Activated T-helper 2 cell treated with anti-CD3 and anti-CD28 coated beads, Interferon-gamma antibody, Interleukin-2, Interleukin-4, amounts not matched to agents 10 μg/mL and 5 μg/mL and 100 μg/mL, durations not matched to agents 14 hours and 24 hours and 36 hours (primary cell): ENCODE results near the gene HOXD13. TPM values are rescaled to one million over a fixed set of nuclear protein-coding genes. Genes with fewer than 3 reads are reported as not detected.

Experiments used
- DNase-seq: peaks from one replicate; pipeline ENCODE4 v3.0.0; 2021; ENCODE audit warnings: low spot score
- H3K27ac Mint-ChIP-seq: one replicate; pipeline ENCODE4 v1.8.0; 2021; ENCODE audit warnings: mixed read lengths
- H3K27me3 Mint-ChIP-seq: one replicate; pipeline ENCODE4 v1.8.0; 2021; ENCODE audit warnings: low read depth, mixed read lengths
- H3K36me3 Mint-ChIP-seq: one replicate; pipeline ENCODE4 v1.8.0; 2021; ENCODE audit warnings: low read depth, mixed read lengths
- H3K4me1 Mint-ChIP-seq: one replicate; pipeline ENCODE4 v1.8.0; 2021; ENCODE audit warnings: low read depth, mixed read lengths
- H3K4me3 Mint-ChIP-seq: one replicate; pipeline ENCODE4 v1.8.0; 2021; ENCODE audit warnings: low read depth, mild to moderate bottlenecking, moderate library complexity, mixed read lengths
- H3K9me3 Mint-ChIP-seq: one replicate; pipeline ENCODE4 v1.8.0; 2021; ENCODE audit warnings: mixed read lengths
- intact Hi-C: fragments of 100-400 bp; cut with micrococcal nuclease; formaldehyde crosslinking; loops from one replicate; pipeline ENCODE4 v1.15.1; 2023
- total RNA-seq: library from RNA; stranded (reverse); gene quantifications from 2 replicates; pipeline ENCODE4 v1.2.3, GENCODE V29; 2022

The HOXD13 gene
- total RNA-seq, 1 donor from 2014 or later = not detected

DNA sequence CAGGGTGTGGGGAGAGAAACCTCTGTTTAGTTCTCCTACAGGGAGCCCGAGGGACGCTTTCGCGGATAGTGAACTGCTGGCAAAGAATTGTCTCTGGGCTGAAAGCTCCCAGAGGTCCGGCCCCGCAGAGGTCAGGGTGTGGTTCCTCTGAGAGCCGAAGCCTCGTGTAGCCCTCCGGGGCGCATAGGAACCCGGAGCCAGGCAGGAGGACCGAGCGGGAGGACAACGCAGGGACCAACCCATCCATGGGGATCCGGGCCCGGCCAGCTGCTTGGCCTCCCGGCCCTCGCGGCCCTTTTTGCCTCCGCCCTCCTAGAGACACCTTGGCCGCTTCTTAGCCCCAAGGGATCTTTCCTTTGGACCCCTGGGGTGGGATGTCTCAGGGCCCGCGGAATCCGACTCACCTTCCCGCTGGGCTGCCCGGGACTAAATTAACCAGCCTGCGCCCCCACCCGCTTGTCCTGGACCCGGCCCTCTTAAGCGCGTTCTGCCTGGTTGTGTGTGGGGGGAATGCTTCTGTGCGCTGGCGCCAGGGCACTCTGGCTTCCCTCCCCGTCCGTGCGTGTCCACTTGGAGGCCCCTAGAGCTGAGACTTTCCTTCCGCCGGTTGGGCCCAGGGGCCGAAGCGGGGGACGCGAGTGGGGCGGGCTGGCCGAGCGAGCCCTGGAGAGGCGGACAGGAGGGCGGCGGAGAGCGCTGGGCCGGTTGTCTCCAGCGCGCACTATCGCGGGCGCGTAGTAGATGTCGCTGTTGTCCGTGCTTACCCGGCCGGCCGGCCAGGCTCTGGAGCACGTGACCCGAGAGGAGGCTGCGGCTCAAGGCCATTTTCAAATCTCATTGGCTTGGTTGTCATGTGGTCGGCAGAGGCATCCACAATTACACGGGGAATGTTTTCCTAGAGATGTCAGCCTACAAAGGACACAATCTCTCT, 23.6 kb downstream of the HOXD13 start, which contains the start of gene HOXD10:
Gene HOXD10 (plus strand): TSS at position 896 of the 931 bp plus-strand sequence. CDS start 56 bp downstream, outside the sequence.
- H3K27ac Mint-ChIP-seq = no peak within 1 kb of the TSS
- intact Hi-C loops = no loop called here

DNA sequence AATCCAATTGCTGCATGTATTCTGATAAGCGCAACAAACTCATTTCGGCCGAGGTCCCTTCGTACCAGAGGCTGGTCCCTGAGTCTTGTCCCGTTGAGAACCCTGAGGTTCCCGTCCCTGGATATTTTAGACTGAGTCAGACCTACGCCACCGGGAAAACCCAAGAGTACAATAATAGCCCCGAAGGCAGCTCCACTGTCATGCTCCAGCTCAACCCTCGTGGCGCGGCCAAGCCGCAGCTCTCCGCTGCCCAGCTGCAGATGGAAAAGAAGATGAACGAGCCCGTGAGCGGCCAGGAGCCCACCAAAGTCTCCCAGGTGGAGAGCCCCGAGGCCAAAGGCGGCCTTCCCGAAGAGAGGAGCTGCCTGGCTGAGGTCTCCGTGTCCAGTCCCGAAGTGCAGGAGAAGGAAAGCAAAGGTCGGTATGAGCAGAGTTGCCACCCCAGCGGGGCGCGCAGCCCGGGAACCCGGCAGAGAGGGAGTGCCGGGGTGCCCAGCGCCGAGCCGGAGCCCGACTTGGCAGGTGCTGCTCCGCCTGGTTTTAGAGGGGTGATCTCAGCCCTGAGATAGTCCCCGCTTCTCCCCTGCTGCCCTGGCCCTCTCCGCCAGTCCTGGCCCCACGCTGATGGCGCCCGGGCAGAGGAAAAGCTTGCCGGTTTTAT, 24.8 kb downstream of the HOXD13 start:
- Mint-ChIP-seq H3K9me3 (no peaks in the 10 kb centered on the region), H3K27ac (no peak overlapping the region), H3K4me1 (peaks cover 4% of the 10 kb centered on the region), H3K36me3 (no peaks in the 10 kb centered on the region), H3K4me3 (no peak overlapping the region), H3K27me3 (peaks cover 78% of the 10 kb centered on the region)
- intact Hi-C loops = no loop called here
- DNase-seq = no peak

More for the DNA sequence above, 23.6 kb downstream of the HOXD13 start, which contains the start of gene HOXD10:
- no peaks in the 10 kb centered on the region for H3K36me3 Mint-ChIP-seq
- peaks cover 6% of the 10 kb centered on the region for H3K4me1 Mint-ChIP-seq
- H3K9me3 Mint-ChIP-seq = no peaks in the 10 kb centered on the region
- no peak within 1 kb of the TSS for H3K4me3 Mint-ChIP-seq
- DNase-seq = no peak
- peaks cover 85% of the 10 kb centered on the region for H3K27me3 Mint-ChIP-seq

DNA sequence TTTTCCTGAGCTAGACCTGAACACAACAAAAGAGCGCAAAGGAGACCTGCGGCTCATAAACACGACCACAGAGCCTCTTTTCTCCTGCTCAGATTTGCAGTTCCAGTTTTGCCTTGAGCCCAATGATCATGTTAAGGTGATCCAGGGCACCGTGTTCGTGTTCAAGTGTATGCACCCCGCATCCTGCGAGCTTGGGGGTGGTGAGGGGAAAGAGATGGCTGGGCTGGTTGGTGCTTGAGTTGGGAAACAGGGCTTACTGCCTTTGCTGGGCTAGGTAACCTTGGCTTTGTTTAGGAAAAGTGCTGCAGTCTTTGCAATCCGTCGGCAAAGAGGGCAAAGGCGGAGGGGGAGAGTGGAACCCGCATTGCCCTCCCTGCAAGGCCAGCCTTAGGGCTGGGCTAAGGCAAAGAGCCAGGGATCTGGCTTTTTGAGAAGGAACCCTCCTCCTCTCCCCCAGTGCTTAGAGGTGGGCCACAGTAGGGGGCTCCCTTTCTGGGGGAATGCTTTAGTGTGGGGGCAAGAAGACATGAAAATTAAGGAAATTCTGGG, 25.4 kb downstream of the HOXD13 start:
- no peaks in the 10 kb centered on the region for H3K9me3 Mint-ChIP-seq
- no peaks in the 10 kb centered on the region for H3K36me3 Mint-ChIP-seq
- H3K4me1 Mint-ChIP-seq = peaks cover 4% of the 10 kb centered on the region
- intact Hi-C loops = no loop called here
- DNase-seq = no peak
- no peak overlapping the region for H3K4me3 Mint-ChIP-seq
- H3K27ac Mint-ChIP-seq = no peak overlapping the region
- peaks cover 75% of the 10 kb centered on the region for H3K27me3 Mint-ChIP-seq

DNA sequence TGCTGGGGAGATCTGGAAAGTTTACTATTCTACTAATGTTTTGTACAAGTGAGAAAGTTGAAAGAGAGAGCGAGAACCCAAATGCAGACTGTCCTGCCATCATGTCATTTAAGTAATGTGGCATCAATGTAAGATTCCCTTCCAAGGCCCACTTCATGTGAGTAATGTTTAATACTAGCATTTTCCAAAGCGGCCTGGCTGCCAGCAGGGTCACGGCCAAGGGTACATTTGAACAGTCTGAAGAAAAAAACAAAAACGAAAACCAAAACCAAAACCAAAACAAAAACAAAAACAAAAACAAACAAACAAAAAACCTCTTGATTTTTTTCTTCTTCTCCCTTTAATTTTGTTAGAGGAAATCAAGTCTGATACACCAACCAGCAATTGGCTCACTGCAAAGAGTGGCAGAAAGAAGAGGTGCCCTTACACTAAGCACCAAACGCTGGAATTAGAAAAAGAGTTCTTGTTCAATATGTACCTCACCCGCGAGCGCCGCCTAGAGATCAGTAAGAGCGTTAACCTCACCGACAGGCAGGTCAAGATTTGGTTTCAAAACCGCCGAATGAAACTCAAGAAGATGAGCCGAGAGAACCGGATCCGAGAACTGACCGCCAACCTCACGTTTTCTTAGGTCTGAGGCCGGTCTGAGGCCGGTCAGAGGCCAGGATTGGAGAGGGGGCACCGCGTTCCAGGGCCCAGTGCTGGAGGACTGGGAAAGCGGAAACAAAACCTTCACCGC, 26.2 kb downstream of the HOXD13 start:
- no peak for DNase-seq
- H3K9me3 Mint-ChIP-seq = no peaks in the 10 kb centered on the region
- no peak overlapping the region for H3K4me3 Mint-ChIP-seq
- intact Hi-C loops = no loop called here
- H3K27ac Mint-ChIP-seq = no peak overlapping the region
- peaks cover 71% of the 10 kb centered on the region for H3K27me3 Mint-ChIP-seq
- H3K36me3 Mint-ChIP-seq = no peaks in the 10 kb centered on the region
- peaks cover 4% of the 10 kb centered on the region for H3K4me1 Mint-ChIP-seq

DNA sequence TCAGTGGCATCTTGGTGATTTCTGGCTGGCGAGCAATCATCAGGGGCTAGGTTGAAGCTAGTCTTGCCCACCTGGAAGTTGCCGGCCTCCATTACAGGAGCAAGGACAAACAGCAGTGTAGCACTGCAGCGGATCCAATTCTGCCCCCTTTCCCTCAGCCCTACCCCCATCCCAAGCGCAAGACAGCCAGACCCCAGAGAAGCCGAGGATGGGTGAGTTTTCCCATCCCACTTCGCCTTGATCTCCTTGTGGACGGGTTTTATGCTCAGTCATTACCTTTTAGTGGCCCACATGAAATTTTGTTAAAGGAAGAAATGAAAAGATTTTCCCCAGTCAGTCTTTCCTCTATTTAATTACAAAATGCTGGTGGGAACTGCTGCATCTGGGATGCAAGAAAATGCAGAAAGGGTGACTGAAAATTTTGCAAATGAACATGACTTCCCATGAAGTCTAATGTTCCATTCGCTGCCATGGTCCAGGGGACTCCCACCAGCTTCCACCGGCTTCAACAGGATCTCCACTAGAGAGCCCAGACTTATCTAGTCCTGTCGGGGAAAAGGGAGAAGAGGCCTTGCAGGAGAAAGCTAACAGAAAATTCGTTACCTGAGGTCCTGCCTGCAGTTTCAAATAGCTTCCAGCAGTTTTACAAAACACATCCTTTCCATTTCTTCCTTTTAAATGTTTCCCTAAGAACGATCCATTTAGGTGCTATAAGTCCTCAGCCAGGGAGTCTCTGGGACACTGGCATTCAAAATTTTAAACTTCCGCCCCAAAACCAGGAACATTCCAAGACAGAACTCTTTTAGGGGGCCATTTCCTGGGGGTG, 28.1 kb downstream of the HOXD13 start:
- H3K27me3 Mint-ChIP-seq = peaks cover 76% of the 10 kb centered on the region
- no peak overlapping the region for H3K27ac Mint-ChIP-seq
- H3K36me3 Mint-ChIP-seq = no peaks in the 10 kb centered on the region
- no peak overlapping the region for H3K4me3 Mint-ChIP-seq
- no peak for DNase-seq
- intact Hi-C loops = loop anchor here (5.0 to 10.0 kb wide), 2 partner anchors 42 to 1786 kb away; partner anchors contain the start of gene SP9
- H3K9me3 Mint-ChIP-seq = no peaks in the 10 kb centered on the region
- H3K4me1 Mint-ChIP-seq = peaks cover 4% of the 10 kb centered on the region

DNA sequence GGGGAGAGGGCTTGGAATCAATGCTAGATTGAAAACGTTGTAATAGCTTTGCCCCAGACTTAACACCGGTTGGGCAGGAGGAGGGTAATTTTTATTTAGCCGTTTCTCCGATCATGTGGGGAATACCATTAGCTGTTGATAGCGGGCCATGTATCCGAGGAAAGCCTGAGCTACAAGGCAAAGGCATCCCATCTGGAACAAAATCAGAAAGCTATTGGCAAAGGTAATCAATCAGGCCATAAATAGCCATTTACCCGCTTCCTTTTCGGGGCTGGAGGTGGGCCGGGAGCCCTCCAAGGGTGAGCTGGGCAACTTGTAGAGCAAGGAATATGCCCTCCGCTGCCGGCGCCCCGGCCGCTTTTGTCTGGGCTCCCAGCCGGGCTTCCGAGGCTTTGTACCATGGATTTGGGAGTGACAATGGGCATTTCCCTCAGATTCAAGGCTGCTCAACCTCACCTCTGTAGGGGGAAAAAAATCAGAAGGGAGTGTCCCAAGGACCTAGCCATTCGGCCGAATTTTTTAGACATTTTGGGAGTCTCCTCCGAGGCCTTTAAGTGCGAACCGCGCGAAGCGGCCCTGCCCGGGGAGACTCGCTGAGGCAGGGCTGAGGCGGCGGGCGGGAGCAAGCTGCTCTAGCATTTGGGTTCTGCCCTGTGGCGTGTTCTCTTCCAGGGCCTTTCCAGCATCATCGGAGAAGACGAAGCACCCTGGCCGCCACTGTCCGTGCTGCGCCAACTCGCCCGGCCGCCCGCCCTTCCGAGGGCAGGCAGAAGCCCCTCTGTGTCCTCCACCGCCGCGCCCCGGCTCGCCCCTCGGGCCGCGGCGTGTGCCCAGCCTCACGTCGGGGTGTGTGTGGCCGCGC, 28.9 kb downstream of the HOXD13 start:
- Mint-ChIP-seq H3K9me3 (no peaks in the 10 kb centered on the region), H3K27ac (no peak overlapping the region), H3K36me3 (no peaks in the 10 kb centered on the region), H3K27me3 (peaks cover 77% of the 10 kb centered on the region), H3K4me1 (peaks cover 4% of the 10 kb centered on the region), H3K4me3 (no peak overlapping the region)
- DNase-seq = no peak
- intact Hi-C loops = loop anchor here (5.0 to 10.0 kb wide), 2 partner anchors 41 to 1787 kb away; partner anchors contain the start of gene SP9

DNA sequence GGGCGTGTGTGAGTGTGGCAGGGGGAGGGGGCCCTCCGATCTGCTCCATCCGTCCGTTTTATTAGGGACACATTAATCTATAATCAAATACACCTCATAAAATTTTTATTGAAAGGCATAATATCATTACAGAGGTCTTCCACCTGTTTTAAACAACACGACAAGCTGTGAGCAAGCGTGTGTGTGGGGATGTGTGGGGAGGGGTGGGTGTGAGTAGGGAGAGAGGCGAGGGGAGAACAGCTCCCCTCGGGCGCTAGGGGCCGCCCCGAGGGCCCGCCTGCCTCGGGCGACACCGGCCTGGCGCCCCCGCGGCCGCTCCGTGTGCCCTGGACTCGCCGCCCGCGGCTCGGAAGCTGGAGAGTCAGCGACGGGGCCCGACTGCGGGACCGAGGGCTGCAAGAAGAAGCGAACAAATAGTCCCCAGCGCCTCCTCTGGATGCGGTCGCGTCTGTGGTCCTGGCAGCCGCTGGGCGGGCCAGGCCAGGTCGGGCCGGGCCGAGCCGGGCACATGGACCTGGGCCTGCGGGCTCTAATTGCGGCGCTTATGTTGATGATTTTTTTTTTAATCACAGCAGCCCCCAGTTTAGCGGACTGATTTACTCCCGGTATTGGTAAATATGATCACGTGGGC, 29.6 kb downstream of the HOXD13 start:
- Mint-ChIP-seq H3K27me3 (peaks cover 76% of the 10 kb centered on the region), H3K4me3 (no peak overlapping the region), H3K9me3 (no peaks in the 10 kb centered on the region), H3K4me1 (peaks cover 4% of the 10 kb centered on the region), H3K36me3 (no peaks in the 10 kb centered on the region), H3K27ac (no peak overlapping the region)
- intact Hi-C loops = loop anchor here (5.0 to 10.0 kb wide), 2 partner anchors 40 to 1787 kb away; partner anchors contain the start of gene SP9
- no peak for DNase-seq

DNA sequence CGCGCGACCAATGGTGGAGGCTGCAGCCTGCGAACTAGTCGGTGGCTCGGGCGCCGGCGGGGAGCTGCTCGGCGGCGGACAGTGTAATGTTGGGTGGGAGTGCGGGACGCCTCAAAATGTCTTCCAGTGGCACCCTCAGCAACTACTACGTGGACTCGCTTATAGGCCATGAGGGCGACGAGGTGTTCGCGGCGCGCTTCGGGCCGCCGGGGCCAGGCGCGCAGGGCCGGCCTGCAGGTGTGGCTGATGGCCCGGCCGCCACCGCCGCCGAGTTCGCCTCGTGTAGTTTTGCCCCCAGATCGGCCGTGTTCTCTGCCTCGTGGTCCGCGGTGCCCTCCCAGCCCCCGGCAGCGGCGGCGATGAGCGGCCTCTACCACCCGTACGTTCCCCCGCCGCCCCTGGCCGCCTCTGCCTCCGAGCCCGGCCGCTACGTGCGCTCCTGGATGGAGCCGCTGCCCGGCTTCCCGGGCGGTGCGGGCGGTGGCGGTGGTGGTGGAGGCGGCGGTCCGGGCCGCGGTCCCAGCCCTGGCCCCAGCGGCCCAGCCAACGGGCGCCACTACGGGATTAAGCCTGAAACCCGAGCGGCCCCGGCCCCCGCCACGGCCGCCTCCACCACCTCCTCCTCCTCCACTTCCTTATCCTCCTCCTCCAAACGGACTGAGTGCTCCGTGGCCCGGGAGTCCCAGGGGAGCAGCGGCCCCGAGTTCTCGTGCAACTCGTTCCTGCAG, 30.3 kb downstream of the HOXD13 start, which contains the start of gene HOXD9:
Gene HOXD9 (plus strand): TSS at position 37 of the 728 bp plus-strand sequence. CDS start 50 bp downstream, at position 87.
- H3K4me1 Mint-ChIP-seq = peaks cover 4% of the 10 kb centered on the region
- peaks cover 77% of the 10 kb centered on the region for H3K27me3 Mint-ChIP-seq
- H3K27ac Mint-ChIP-seq = peak within 1 kb of the TSS; percentile 42
- DNase-seq = no peak
- no peaks in the 10 kb centered on the region for H3K9me3 Mint-ChIP-seq
- no peak within 1 kb of the TSS for H3K4me3 Mint-ChIP-seq
- intact Hi-C loops = loop anchor here (5.0 to 10.0 kb wide), 2 partner anchors 39 to 1788 kb away; partner anchors contain the start of gene SP9
- no peaks in the 10 kb centered on the region for H3K36me3 Mint-ChIP-seq

DNA sequence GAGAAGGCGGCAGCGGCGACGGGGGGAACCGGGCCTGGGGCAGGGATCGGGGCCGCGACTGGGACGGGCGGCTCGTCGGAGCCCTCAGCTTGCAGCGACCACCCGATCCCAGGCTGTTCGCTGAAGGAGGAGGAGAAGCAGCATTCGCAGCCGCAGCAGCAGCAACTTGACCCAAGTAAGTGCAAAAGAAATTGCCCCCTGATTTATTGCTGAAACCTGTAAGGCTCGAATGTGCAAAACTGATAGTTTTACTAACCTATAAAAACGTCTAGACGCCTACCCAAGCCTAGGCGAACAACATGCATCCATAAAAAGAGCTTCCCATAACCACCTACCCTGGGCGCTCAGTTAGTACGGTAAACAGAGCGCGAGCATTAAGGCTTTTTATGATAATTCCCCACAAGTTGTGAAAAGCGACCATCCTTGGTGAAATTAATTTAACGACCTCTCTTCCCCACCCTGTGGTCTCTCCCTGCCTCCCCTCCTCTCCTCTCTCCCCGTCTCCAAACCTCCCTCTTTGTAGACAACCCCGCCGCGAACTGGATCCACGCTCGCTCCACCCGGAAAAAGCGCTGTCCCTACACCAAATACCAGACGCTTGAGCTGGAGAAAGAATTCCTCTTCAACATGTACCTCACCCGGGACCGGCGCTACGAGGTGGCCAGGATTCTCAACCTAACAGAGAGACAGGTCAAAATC, 31.0 kb downstream of the HOXD13 start:
- H3K9me3 Mint-ChIP-seq = no peaks in the 10 kb centered on the region
- DNase-seq = no peak
- H3K4me3 Mint-ChIP-seq = no peak overlapping the region
- peak overlapping the region; percentile 42 for H3K27ac Mint-ChIP-seq
- intact Hi-C loops = loop anchor here (5.0 to 10.0 kb wide), 2 partner anchors 39 to 1789 kb away; partner anchors contain the start of gene SP9
- peaks cover 77% of the 10 kb centered on the region for H3K27me3 Mint-ChIP-seq
- peaks cover 4% of the 10 kb centered on the region for H3K4me1 Mint-ChIP-seq
- no peaks in the 10 kb centered on the region for H3K36me3 Mint-ChIP-seq
